Activated CD4-positive, alpha-beta T cell treated with anti-CD3 and anti-CD28 coated beads, Interleukin-10, Interleukin-2, amounts not matched to agents 100 ng/mL and 50 ng/mL, durations not matched to agents 16 hours and 8 hours (primary cell): ENCODE results near the gene SLC5A1.

ENCODE experiments used
- DNase-seq: peaks from one replicate; pipeline ENCODE4 v3.0.0-alpha.2; 2020

Gene SLC5A1

DNA sequence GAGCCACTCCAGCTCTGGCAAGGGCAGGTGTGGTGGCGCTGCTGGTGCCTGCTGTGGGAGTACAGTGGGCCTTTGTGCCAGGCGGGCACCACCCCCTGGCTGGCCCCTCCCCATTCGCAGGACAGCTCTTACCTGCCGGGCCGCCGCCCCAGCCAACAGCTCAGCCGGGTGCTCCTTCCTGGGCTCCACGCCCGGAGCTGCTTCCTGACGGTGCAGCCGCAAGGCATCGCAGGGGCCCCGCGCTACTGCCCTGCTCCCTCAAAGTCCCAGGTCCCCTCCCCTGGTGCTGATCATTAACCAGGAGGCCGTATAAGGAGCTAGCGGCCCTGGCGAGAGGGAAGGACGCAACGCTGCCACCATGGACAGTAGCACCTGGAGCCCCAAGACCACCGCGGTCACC lies at the start of gene SLC5A1:
TSS of gene SLC5A1 (plus strand) at position 338 of the 400 bp plus-strand sequence. CDS start at position 359, 21 bp downstream.
- no peak for DNase-seq

DNA sequence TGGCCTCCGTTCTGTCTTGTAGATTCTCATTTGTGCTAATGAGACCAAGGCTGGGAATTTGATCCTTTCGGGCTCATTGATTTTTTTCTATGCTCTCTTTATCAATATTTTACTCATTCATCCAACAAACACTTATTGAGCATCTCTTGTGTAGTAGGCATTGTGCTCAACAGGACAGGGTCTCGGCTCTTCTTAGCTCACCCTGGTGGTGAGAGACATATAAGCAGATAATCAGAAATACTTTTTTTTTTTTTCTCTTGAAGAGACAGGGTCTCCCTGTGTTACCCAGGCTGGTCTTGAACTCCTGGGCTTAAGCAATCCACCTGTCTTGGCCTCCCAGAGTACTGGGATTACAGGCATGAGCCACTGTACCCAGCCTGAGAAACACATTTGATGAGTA lies 48.0 kb upstream of the SLC5A1 start:
- DNase-seq: no peak

DNA sequence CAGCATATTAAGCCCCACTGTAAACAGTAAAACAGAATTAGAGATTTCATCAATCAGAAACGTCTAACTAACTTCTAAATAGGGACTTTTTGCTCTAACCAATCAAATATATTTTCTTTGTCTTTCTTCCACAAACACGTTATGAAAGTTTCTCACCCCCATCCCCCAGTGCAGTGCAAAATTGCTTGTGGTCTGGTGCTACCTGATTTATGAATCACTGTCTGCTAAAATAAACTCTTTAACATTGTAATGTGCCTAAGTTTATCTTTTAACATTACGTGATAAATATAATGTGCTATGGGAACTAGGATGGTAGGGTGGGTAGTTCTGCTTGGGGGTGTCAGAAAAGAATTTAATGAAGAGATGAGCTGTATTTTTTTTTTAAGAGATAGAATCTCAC lies 47.3 kb upstream of the SLC5A1 start:
- DNase-seq: no peak

DNA sequence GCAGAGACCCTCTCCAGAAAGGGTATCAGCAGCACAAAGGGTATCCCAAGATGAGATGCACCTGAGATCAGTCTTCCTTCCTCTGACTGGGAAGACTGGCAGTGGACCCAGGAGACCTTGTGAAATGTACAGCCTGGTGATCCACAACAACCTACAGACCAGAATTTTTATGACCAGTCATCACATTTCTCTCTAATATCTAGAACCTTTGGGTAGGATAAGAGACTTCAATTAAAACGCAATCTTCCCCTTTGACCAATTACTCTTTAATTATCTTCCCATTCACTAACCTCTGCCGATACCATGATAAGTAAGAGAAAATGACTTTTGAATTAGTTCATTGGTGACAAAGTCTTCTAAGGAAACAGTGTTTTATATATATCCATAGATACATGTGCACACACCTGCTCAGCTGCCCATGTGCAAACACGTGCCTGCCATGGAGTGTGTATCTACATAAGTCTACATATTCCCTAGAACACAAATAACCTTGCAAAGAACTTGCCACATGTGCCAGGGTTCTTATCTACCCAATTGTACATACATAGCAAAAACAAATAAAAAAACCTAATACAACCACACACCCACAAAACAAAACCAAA lies 44.2 kb upstream of the SLC5A1 start:
- no peak for DNase-seq

DNA sequence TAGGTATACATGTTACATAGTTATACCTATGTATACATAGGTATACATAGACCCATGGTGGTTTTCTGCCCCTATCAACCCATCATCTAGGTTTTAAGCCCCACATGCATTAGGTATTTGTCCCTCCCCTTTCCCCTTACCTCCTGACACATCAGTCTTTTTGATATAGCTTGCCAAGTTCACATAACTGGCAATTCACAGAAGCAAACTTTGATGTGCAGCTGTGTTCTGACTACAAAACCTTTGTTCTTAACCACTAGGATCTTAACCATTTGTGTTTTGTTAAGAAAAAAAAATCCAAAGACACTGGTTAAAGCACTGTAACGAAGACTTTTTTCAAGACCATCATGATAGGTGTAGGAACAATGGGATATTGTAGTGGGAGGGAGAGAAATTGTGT lies 42.9 kb upstream of the SLC5A1 start:
- no peak for DNase-seq

DNA sequence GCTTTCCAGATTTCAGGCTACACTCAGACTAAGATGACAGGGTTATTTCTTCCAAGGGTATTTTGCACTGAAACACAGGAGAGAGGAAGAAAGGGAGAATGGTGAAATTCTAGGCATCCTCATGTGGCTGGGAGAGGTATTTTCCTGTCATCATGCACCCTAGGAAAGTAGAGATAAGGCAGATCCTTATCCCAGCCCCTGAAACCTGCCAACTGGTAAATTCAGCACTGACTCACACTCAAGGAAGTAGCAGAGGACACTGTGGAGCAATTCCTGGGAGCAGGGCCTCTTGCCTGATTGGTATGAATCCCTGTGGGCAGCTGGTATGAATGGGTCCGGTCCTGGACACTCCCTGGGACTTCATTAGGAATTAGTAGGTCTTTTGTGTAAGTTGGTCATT lies 37.6 kb upstream of the SLC5A1 start:
- DNase-seq: no peak

DNA sequence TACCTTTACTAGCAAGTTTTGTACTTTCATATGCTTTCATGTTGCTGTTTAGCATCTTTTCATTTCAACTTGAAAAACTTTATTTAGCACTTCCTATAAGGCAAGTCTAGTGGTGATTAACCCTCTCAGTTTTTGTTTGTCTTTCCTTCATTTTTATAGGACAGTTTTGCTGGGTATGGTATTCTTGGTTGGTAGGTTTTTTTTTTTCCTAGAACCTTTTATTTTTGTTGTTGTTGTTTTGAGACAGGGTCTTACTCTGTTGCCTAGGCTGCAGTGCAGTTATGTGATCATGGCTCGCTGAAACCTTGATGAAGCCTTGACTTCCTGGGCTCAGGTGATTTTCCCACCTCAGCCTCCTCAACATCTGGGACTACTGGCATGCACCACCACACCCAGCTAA lies 29.9 kb upstream of the SLC5A1 start:
- DNase-seq: no peak

DNA sequence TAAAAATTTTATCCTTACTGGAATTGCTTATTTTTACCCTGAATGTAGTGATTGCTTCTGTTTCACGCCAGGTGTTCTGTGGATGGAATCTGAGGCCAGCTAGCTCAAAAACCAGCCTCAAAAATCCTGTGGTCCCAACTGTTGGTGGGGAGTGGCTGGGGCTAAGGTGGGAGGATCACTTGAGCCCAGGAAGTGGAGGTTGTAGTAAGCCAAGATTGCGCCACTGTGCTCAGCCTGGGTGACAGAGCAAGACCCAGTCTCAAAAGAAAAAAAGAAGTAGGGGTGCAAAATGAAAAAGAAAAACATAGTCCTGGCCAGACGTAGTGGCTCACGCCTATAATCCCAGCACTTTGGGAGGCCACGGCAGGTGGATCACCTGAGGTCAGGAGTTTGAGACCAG lies 27.0 kb upstream of the SLC5A1 start:
- DNase-seq: no peak

DNA sequence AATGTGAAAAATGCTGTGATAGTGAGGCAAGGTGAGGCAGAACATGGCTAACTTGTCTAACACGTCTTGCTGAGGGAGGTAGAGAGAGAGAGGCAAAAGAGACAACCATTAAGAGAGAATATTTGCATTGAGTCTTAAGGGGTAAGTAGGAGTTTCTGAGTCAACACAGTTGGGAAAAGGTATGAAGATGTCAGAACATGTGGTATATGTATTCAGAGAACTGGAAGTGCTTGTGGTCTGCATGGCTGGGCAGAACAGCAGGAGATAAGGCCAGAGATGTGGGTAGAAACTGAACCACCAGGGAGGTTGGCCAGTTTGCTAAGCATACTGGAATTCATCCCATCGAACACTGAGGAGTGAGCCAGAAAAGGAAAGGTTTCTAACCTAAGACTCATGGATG lies 25.0 kb upstream of the SLC5A1 start:
- DNase-seq: no peak

DNA sequence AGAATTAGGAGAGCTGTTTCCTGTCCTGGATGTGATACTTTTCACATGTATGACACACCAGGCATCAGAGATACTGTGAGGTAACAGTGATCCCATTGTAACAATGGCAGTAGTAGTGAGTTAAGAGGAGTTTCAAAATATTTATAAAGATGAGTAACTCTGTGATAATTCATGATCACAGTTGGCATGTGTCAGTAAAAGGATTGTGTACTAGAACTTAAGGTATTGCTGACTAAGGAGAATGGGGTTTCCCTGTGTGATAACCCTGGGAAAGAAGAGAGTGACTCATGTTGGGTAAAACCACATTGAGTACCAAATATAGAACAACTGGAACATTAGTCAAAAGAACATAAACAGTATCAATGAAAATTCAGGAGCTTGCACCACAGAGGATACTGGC lies 22.9 kb upstream of the SLC5A1 start:
- peak; percentile 7 for DNase-seq

DNA sequence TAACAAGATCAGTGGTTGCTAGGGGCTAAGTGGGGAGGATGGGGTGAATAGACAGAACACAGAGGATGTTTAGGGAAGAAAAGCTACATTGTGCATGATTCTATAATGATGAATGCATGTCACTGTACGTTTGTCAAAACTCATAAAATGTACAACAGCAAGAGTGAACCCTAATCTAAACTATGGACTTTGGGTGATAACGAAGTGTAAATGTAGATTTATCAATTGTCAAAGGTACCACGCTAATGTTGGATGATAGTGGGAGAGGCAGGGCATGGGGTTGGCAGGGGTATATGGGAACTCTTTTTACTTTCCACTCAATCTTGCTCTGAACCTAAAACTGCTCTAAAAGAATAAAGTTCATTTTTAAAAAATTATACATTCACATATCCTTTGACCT lies 21.3 kb upstream of the SLC5A1 start:
- DNase-seq: no peak

DNA sequence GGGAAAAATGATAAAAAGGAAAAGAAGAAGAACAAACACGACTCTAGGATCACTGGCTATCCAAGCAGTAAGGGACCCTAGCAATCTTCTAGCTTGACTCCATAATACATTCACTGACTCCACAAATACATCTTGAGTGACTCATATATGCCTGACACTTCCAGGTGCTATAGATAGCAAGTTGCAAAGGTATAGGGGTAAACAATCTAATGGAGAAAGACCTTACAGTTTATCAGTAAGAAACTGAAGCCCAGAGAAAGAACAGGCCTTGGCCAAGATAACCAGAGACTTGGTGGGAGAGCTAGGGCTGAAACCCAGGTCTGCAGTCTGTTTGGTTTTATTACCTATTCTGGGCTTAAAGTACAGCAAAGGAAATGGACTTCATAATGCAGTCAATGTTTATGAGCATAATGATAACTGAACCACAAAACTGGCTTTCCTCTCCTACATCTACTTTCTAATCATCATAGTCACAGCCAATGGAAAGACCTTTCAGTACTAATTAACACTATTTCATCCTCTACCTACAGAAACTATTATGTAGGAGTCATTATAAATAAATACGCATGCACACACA lies 19.7 kb upstream of the SLC5A1 start:
- DNase-seq: no peak

DNA sequence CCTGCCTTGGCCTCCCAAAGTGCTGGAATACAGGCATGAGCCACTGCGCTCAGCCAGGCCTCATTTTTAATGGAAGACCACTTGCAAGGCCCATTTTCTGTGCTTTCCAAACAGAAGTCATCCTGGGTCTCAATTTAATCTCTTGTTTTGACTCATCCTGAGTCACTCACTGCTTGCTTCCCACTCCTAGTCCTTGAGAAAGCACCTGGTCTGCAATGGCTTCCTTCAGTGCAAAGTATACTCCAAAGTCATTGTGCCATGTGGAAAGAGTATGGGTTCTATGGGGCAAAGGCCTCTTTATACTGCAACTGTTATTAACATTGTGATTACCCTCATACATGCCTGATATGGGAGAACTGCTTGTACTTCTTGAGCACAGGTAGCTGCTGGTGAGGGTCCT lies 18.3 kb upstream of the SLC5A1 start:
- no peak for DNase-seq

DNA sequence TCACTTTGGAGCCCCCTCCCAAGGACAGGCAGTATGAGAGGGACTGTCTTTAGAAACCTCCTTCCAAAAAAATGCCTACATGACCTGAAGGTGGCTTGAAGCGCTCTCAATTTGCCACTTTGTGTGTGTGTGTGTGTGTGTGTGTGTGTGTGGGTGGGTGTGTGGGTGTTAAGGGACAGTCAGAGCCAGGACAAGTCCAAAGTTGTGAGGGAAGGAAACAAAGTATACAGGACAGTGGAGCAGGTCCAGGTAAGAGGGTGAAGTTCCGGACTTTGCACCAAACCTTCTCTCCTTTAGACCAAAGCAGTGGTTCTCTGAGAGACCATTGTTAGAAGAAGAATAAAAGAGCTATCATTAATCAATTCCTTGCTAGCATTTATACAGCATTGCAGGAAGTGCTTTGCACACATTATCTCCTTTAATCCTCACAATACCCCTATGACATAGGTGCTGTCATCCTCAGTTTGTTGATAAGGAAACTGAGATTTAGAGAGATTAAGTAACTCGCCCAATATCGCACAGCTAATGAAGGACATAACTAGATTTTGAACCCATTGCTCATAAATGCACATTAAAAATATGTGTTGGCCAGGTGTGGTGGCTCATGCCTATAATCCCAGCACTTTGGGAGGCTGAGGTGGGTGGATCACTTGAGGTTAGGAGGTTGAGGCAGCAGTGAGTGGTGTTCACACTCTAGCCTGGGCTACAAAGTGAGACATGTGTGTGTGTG lies 12.4 kb upstream of the SLC5A1 start:
- no peak for DNase-seq

DNA sequence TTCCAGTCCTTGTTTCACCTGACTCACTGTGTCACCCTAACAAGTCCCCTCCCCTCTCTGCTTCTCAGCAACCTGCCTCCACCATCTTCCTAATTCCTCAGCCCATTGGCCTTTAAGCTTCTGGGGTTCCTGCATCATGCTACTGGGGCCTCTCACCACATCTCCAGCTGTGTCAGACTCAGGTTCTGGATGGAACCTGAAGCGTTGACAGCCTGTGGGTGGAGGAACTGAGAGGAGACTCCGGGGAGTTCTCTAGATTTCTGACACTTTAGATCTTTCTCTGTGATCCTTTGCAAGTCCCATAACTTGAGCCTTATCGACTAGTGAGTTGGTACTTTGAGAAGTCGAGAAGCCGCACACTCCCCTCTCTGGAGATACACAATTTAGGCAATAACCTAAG lies 11.6 kb upstream of the SLC5A1 start:
- no peak for DNase-seq

DNA sequence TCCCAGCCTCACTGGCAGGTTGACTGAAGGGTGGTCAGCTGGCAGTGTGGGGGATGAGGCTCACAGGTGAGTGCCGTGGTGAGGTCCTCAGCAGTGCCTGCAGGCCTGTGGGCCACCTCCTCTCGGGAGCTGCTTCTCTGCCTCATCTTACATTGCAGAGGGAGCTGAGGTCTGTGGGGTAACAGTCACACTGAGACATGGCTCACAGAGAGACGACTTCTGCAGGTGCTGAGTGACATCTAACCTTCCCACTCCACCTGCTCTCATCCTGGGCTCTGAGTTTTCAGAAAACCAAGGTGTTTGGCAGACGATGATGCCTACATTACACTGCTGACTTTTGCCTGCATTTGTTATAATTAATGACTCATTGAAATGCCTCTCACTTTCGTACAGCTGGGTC lies 8.8 kb upstream of the SLC5A1 start:
- DNase-seq: no peak

DNA sequence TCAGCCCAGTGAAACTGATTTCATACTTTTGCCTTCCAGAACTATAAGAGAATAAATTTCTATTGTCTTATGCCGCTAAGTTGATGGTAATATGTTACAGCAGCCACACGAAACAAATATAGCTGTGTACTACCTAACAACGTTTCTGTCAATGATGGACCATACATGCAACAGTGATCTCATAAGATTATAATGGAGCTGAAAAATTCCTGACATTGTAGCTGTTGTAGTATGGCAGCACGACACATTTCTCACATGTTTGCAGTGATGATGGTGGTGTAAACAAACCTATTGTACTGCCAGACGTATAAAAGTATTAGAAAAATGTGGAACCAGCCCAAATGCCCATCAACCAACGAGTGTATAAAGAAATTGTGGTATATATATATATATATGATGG lies 5.8 kb upstream of the SLC5A1 start:
- DNase-seq: no peak

DNA sequence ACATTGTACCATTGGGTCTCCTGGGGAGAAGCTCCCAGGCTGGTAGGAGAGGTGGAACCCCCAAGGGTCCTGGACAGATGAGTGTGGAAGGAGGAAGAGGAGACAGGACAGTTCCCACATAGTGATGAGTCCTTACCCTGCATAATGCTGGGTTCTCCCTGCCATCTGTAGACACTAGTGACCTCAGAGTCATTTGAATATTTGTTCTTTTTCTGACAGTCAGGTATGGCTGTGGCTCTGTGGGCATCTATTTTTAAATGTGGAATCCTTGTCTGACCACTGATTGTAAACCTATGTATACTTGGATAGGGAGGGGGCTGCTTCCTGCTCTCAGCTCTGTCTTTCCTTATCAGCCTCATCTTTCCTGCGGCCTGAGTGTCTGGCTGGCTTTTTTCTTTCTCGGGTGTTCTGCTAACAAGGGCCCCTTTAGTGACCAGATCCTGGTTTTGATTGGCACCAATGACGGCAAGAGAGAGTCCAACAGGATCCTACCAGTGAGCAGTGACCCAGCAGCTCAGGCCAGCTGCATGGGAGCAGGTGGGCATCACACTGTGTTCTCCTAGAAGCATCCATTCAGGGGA lies 2.6 kb upstream of the SLC5A1 start:
- DNase-seq: no peak

DNA sequence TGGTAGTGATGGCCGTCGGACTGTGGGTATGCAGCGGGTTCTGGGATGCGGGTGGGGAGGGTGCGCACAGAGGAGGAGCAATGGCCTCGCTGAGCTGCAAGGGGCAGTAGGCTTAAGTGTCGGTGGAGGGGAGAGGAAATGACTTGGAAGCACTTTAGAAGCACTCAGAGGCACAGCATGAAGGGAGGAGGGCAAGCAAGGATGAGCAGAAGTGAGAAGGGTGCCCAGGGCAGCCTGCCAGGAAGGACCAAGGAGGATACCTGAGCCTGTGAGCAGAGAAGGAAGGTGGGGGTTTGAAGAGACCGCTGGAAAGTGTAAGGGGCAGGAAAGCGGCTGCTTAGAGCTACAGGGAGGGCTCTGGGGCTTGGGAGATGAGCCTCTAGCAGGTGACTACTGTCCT lies 330 bp downstream of the SLC5A1 start:
- no peak for DNase-seq

DNA sequence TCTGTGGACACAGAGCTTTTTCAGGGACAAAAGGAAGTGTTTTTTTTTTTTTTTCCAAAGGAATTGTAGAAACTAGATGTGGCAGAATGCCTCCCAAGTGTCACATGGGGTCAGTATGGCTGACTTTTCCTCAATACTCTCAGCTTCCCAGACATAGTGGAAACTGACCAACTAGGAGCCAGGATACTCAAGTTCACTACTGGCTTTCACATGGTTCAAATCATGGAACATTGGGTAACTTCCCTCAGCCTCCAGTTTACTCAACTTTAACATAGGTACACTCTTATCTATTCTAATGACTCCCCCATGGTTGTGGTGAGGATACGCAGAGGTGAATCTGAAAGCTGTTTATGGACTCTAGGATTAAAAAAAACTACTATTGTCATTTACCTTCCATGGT lies 1.4 kb downstream of the SLC5A1 start:
- no peak for DNase-seq

DNA sequence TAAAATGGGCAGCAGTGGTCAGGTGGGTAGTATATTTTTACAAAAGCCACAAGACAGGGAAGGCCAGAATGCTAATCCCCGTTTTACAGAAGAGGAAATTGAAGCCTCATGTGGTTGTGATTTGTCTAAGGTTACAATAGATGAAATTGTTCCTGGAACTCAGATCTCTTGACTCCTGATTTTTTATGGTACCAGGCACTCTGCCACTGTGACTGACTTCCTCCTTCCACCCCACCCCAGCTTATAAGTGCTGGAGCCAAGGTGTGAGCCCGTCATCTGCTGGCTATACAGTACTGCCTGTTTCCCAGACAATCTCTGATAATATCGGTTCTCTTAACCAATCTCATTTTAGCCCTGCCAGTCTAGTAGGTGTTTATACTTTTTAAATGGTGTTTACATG lies 1.9 kb downstream of the SLC5A1 start:
- DNase-seq: no peak

DNA sequence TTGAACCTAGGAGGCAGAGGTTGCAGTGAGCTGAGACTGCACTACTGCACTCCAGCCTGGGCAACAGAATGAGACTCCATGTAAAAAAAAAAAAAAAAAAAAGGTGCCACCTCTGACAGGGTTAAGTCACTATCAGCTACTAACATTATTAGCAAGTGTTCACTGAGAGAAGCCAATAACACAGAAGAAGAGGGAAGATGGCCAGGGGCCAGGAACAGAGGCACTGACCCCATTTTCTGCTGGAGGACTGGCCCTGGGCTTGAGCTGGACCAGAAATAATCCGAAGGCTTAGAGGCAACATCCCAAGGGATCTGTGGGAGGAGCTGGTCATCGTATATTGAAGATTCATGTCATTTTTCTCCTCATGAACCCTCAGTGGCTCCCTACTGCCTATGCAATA lies 5.0 kb downstream of the SLC5A1 start:
- DNase-seq: no peak

DNA sequence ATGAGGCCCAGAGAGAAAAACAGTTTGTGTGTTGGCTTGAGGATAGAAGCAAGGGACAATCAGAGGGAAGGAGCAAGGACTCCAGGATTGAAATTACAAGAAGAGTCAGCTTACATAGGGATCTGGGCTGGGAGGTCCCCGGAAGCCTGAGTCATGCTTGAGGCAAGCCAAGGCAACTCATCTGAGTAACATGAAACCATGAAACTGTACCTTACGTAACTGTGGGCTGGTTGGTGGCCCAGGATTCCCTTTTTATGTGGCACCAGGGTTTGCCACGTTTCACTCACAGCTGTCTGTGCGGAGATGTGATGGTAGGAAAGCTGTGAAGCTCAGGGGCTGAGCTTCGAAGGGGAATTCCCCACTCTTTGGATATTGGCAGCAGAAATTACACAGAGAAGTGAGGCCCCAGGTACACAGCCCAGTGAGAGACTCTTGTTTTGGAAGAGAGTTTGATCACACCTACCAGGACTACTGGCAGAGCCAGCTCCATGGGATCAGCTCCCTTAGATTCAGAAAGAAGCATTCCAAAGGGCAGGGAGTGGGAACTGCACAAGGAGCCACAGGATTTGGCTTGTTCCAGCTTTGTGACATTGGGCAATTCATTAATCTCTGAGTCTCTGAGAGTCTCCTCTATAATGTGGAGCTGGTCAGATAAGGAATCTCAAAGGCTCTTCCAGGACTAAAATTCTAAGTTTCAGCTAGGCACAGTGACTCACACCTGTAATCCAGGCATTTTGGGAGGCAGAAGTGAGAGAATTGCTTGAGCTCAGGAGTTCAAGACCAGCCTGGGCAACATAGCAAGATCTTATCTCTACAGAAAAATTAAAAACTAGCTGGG lies 7.8 kb downstream of the SLC5A1 start:
- DNase-seq: peak; percentile 93
